HG03457 (cell line): ENCODE measurements around the gene PAK1IP1.
A peak's percentile ranks its signal among the peaks of the same experiment; 100 is the strongest.
"Not testable (repeated sequence)": the region's sequence is repeated elsewhere in the genome, so short reads cannot be mapped to it uniquely, and the experiment has no call there.

Experiments used
- ATAC-seq: cut with Tn5 transposase; IDR thresholded peaks from one replicate; pipeline ENCODE4 v1.9.1; 2021; ENCODE audit warnings: moderate number of reproducible peaks; ENCODE audit not compliant: unreplicated experiment

PAK1IP1 gene

GRCh38 chr6:10690651-10691445, 3.9 kb upstream of the PAK1IP1 start:
- ATAC-seq, result no peak

GRCh38 chr6:10692965-10693538, 1.7 kb upstream of the PAK1IP1 start:
- ATAC-seq, result no peak

- ATAC-seq, result no peak
Measured at GRCh38 chr6:10695086-10695657, 400 bp downstream of the PAK1IP1 start.

- no peak for ATAC-seq
Measured at GRCh38 chr6:10696655-10697054, 1.9 kb downstream of the PAK1IP1 start.

- ATAC-seq, result no peak
Measured at GRCh38 chr6:10713962-10714361, 19.2 kb downstream of the PAK1IP1 start.

GRCh38 chr6:10719296-10719963, 24.7 kb downstream of the PAK1IP1 start:
- ATAC-seq, result no peak

GRCh38 chr6:10719964-10720264, 25.1 kb downstream of the PAK1IP1 start:
- no peak for ATAC-seq

- ATAC-seq, result no peak
Measured at GRCh38 chr6:10720265-10720959, 25.6 kb downstream of the PAK1IP1 start.

GRCh38 chr6:10720960-10721849, 26.4 kb downstream of the PAK1IP1 start:
- not testable (repeated sequence) for ATAC-seq

- ATAC-seq, result no peak
Measured at GRCh38 chr6:10721850-10722569, 27.2 kb downstream of the PAK1IP1 start.

- ATAC-seq, result no peak
Measured at GRCh38 chr6:10722570-10722819, 27.7 kb downstream of the PAK1IP1 start.

- peak; percentile 95 for ATAC-seq
Measured at GRCh38 chr6:10722820-10723566, 28.2 kb downstream of the PAK1IP1 start, which contains the start of gene TMEM14C. Gene TMEM14C, plus strand, starts transcription at chr6:10723070. Its CDS starts 1,544 bp downstream, at chr6:10724614.

- ATAC-seq, result no peak
Measured at GRCh38 chr6:10723567-10723881, 28.8 kb downstream of the PAK1IP1 start.

- ATAC-seq, result no peak
Measured at GRCh38 chr6:10725044-10725443, 30.3 kb downstream of the PAK1IP1 start.

GRCh38 chr6:10725716-10726115, 30.9 kb downstream of the PAK1IP1 start:
- no peak for ATAC-seq

- ATAC-seq, result no peak
Measured at GRCh38 chr6:10730254-10730653, 35.5 kb downstream of the PAK1IP1 start.

- no peak for ATAC-seq
Measured at GRCh38 chr6:10733151-10733715, 38.5 kb downstream of the PAK1IP1 start.

- ATAC-seq, result no peak
Measured at GRCh38 chr6:10733863-10734262, 39.1 kb downstream of the PAK1IP1 start.

- no peak for ATAC-seq
Measured at GRCh38 chr6:10736731-10737130, 42.0 kb downstream of the PAK1IP1 start.
